ENCODE results near the gene RBMS3. TPM values are rescaled to one million over a fixed set of nuclear protein-coding genes. Genes with fewer than 3 reads are reported as not detected.
"Not testable (repeated sequence)": the region's sequence is repeated elsewhere in the genome, so short reads cannot be mapped to it uniquely, and the experiment has no call there.

RBMS3 gene
- total RNA-seq, 1 experiment from 2014 or later: 74.2 TPM

GRCh38 chr3:29384640-29385039 lies 103.8 kb downstream of the RBMS3 start:
- CTCF ChIA-PET: interaction anchor here (0.6 kb wide), 1 partner anchor 505 kb away, joined by 3 read pairs; no protein-coding TSS in a partner anchor
- no peak for TF ChIP-seq CTCF (IDR thresholded peaks at IDR 0.05; ENCODE audit: unreplicated experiment)
- H3K27me3 Mint-ChIP-seq (ENCODE audit: insufficient read depth, unreplicated experiment): no peaks in the 10 kb centered on the region
- H3K36me3 Mint-ChIP-seq (ENCODE audit: insufficient read depth, unreplicated experiment): peaks cover 26% of the 10 kb centered on the region
- H3K4me1 Mint-ChIP-seq (ENCODE audit: insufficient read depth, unreplicated experiment): peaks cover 4% of the 10 kb centered on the region
- no peak overlapping the region for H3K27ac Mint-ChIP-seq (ENCODE audit: low read depth, unreplicated experiment)
- BruUV-seq (replicated peaks): no TSS peak
- POLR2A ChIA-PET: no interaction called here
- intact Hi-C loops (cut with micrococcal nuclease): no loop called here
- no peak overlapping the region for H3K4me3 Mint-ChIP-seq (ENCODE audit: unreplicated experiment)
- no peak for DNase-seq (ENCODE audit: unreplicated experiment)
- peaks cover 8% of the 10 kb centered on the region for H3K9me3 Mint-ChIP-seq (ENCODE audit: unreplicated experiment)

GRCh38 chr3:29385046-29385830 lies 104.4 kb downstream of the RBMS3 start:
- no peak overlapping the region for H3K4me3 Mint-ChIP-seq (ENCODE audit: unreplicated experiment)

GRCh38 chr3:29389362-29389761 lies 108.5 kb downstream of the RBMS3 start:
- H3K27me3 Mint-ChIP-seq (ENCODE audit: insufficient read depth, unreplicated experiment): no peaks in the 10 kb centered on the region
- DNase-seq (ENCODE audit: unreplicated experiment): no peak
- no peak overlapping the region for H3K4me3 Mint-ChIP-seq (ENCODE audit: unreplicated experiment)
- H3K27ac Mint-ChIP-seq (ENCODE audit: low read depth, unreplicated experiment): no peak overlapping the region
- H3K9me3 Mint-ChIP-seq (ENCODE audit: unreplicated experiment): peaks cover 14% of the 10 kb centered on the region
- peaks cover 20% of the 10 kb centered on the region for H3K36me3 Mint-ChIP-seq (ENCODE audit: insufficient read depth, unreplicated experiment)
- no peak for TF ChIP-seq CTCF (IDR thresholded peaks at IDR 0.05; ENCODE audit: unreplicated experiment)
- H3K4me1 Mint-ChIP-seq (ENCODE audit: insufficient read depth, unreplicated experiment): no peaks in the 10 kb centered on the region
- intact Hi-C loops (cut with micrococcal nuclease): no loop called here
- CTCF ChIA-PET: no interaction called here
- POLR2A ChIA-PET: no interaction called here
- BruUV-seq (replicated peaks): no TSS peak

More at GRCh38 chr3:29385046-29385830, 104.4 kb downstream of the RBMS3 start:
- BruUV-seq (replicated peaks): no TSS peak
- Mint-ChIP-seq H3K4me1 (ENCODE audit: insufficient read depth, unreplicated experiment) (peaks cover 4% of the 10 kb centered on the region), H3K9me3 (ENCODE audit: unreplicated experiment) (peaks cover 8% of the 10 kb centered on the region), H3K27ac (ENCODE audit: low read depth, unreplicated experiment) (no peak overlapping the region), H3K27me3 (ENCODE audit: insufficient read depth, unreplicated experiment) (no peaks in the 10 kb centered on the region), H3K36me3 (ENCODE audit: insufficient read depth, unreplicated experiment) (peaks cover 26% of the 10 kb centered on the region)
- intact Hi-C loops (cut with micrococcal nuclease): no loop called here
- no peak for DNase-seq (ENCODE audit: unreplicated experiment)
- POLR2A ChIA-PET: no interaction called here
- no peak for TF ChIP-seq CTCF (IDR thresholded peaks at IDR 0.05; ENCODE audit: unreplicated experiment)
- CTCF ChIA-PET: interaction anchor here (0.6 kb wide), 1 partner anchor 506 kb away, joined by 3 read pairs; no protein-coding TSS in a partner anchor

- intact Hi-C loops (cut with micrococcal nuclease): no loop called here
- no peak for DNase-seq (ENCODE audit: unreplicated experiment)
- no peaks in the 10 kb centered on the region for H3K27me3 Mint-ChIP-seq (ENCODE audit: insufficient read depth, unreplicated experiment)
- ChIA-PET CTCF (no interaction called here), POLR2A (no interaction called here)
- H3K27ac Mint-ChIP-seq (ENCODE audit: low read depth, unreplicated experiment): no peak overlapping the region
- no peaks in the 10 kb centered on the region for H3K4me1 Mint-ChIP-seq (ENCODE audit: insufficient read depth, unreplicated experiment)
- H3K36me3 Mint-ChIP-seq (ENCODE audit: insufficient read depth, unreplicated experiment): peaks cover 6% of the 10 kb centered on the region
- BruUV-seq (replicated peaks): no TSS peak
- TF ChIP-seq CTCF (IDR thresholded peaks at IDR 0.05; ENCODE audit: unreplicated experiment): no peak
- no peak overlapping the region for H3K4me3 Mint-ChIP-seq (ENCODE audit: unreplicated experiment)
- peaks cover 6% of the 10 kb centered on the region for H3K9me3 Mint-ChIP-seq (ENCODE audit: unreplicated experiment)
These were observed 111.9 kb downstream of the RBMS3 start for GRCh38 chr3:29392625-29393388.

GRCh38 chr3:29393946-29394345 lies 113.1 kb downstream of the RBMS3 start:
- H3K36me3 Mint-ChIP-seq (ENCODE audit: insufficient read depth, unreplicated experiment); H3K9me3 Mint-ChIP-seq (ENCODE audit: unreplicated experiment); intact Hi-C loops (cut with micrococcal nuclease); H3K27ac Mint-ChIP-seq (ENCODE audit: low read depth, unreplicated experiment); CTCF ChIA-PET; H3K4me3 Mint-ChIP-seq (ENCODE audit: unreplicated experiment); H3K27me3 Mint-ChIP-seq (ENCODE audit: insufficient read depth, unreplicated experiment); BruUV-seq (replicated peaks); H3K4me1 Mint-ChIP-seq (ENCODE audit: insufficient read depth, unreplicated experiment); DNase-seq (ENCODE audit: unreplicated experiment): not testable (repeated sequence)
- POLR2A ChIA-PET: interaction anchor here (0.6 kb wide), 1 partner anchor 207 kb away, joined by 3 read pairs; no protein-coding TSS in a partner anchor

All from MCF 10A (cell line).